NT2/D1 (cell line): ENCODE results near the gene SYAP1.
"Not testable (repeated sequence)": the region's sequence is repeated elsewhere in the genome, so short reads cannot be mapped to it uniquely, and the experiment has no call there.

Experiments used
- DNase-seq: peaks from one replicate; pipeline ENCODE4 v3.0.0-alpha.2; 2011; ENCODE audit warnings: low read depth, low spot score
- H3K27me3 ChIP-seq: 2 replicates; pipeline ENCODE4 v1.6.0; 2011; ENCODE audit warnings: mild to moderate bottlenecking; ENCODE audit not compliant: insufficient read length, insufficient read depth
- H3K36me3 ChIP-seq: 2 replicates; pipeline ENCODE4 v1.6.1; 2011; ENCODE audit warnings: mild to moderate bottlenecking, low read length, mixed read lengths; ENCODE audit not compliant: insufficient read depth, insufficient read length
- H3K4me1 ChIP-seq: 2 replicates; pipeline ENCODE4 v1.5.1; 2011; ENCODE audit not compliant: insufficient read depth, insufficient read length
- H3K4me3 ChIP-seq: 2 replicates; pipeline ENCODE4 v1.5.1; 2011; ENCODE audit warnings: low read depth; ENCODE audit not compliant: insufficient read length
- H3K9ac ChIP-seq: 2 replicates; pipeline ENCODE4 v1.6.0; 2011; ENCODE audit warnings: low read depth; ENCODE audit not compliant: insufficient read length
- H3K9me3 ChIP-seq: 2 replicates; pipeline ENCODE4 v1.5.1; 2011; ENCODE audit warnings: mild to moderate bottlenecking, low read length; ENCODE audit not compliant: insufficient read depth
- SUZ12 ChIP-seq: IDR thresholded peaks from 2 replicates; pipeline ENCODE4 v1.6.1; 2011; ENCODE audit not compliant: insufficient read length, insufficient read depth; ENCODE audit errors: extremely low read depth
- YY1 ChIP-seq: IDR thresholded peaks from 2 replicates; pipeline ENCODE4 v1.6.1; 2011; ENCODE audit not compliant: insufficient read length, insufficient read depth
- ZNF274 ChIP-seq: IDR thresholded peaks from 2 replicates; pipeline ENCODE4 v1.6.1; 2011; ENCODE audit warnings: mild to moderate bottlenecking, low read depth, low read length

Gene SYAP1

GRCh38 chrX:16770970-16771482 lies 51.6 kb downstream of the SYAP1 start:
- Histone ChIP-seq H3K9ac (no peak overlapping the region), H3K4me3 (no peak overlapping the region), H3K36me3 (no peaks in the 10 kb centered on the region), H3K9me3 (peaks cover 3% of the 10 kb centered on the region; the same call in 1 of the 2 replicates), H3K27me3 (no peaks in the 10 kb centered on the region), H3K4me1 (no peaks in the 10 kb centered on the region)
- no peak for DNase-seq
- TF ChIP-seq SUZ12 (no peak), ZNF274 (no peak), YY1 (no peak)

GRCh38 chrX:16771483-16772398 lies 52.3 kb downstream of the SYAP1 start:
- Histone ChIP-seq H3K9me3 (peaks cover 3% of the 10 kb centered on the region; the same call in 1 of the 2 replicates), H3K36me3 (no peaks in the 10 kb centered on the region), H3K9ac (peak overlapping the region; percentile 1), H3K27me3 (no peaks in the 10 kb centered on the region), H3K4me3 (no peak overlapping the region), H3K4me1 (no peaks in the 10 kb centered on the region)
- TF ChIP-seq ZNF274 (no peak), YY1 (peak; percentile 57)
- peak; percentile 76 for DNase-seq

- no peaks in the 10 kb centered on the region for H3K27me3 ChIP-seq
- no peak overlapping the region for H3K4me3 ChIP-seq
- no peak overlapping the region for H3K9ac ChIP-seq
- peak; percentile 42 for DNase-seq
- H3K36me3 ChIP-seq, result no peaks in the 10 kb centered on the region
- TF ChIP-seq YY1 (no peak), ZNF274 (no peak), SUZ12 (no peak)
- no peaks in the 10 kb centered on the region for H3K4me1 ChIP-seq
- peaks cover 3% of the 10 kb centered on the region; the same call in 1 of the 2 replicates for H3K9me3 ChIP-seq
These were observed 53.0 kb downstream of the SYAP1 start for GRCh38 chrX:16772460-16772859.

- Histone ChIP-seq H3K36me3 (no peaks in the 10 kb centered on the region), H3K4me3 (no peak overlapping the region), H3K9me3 (no peaks in the 10 kb centered on the region), H3K4me1 (no peaks in the 10 kb centered on the region), H3K9ac (no peak overlapping the region), H3K27me3 (no peaks in the 10 kb centered on the region)
- no peak for DNase-seq
- no peak for TF ChIP-seq ZNF274
- TF ChIP-seq YY1, result no peak
- TF ChIP-seq SUZ12, result no peak
These were observed 55.3 kb downstream of the SYAP1 start for GRCh38 chrX:16774746-16775145.

- H3K4me3 ChIP-seq, result no peak overlapping the region
- H3K27me3 ChIP-seq, result no peaks in the 10 kb centered on the region
- no peaks in the 10 kb centered on the region for H3K36me3 ChIP-seq
- TF ChIP-seq YY1 (no peak), ZNF274 (no peak), SUZ12 (no peak)
- no peaks in the 10 kb centered on the region for H3K9me3 ChIP-seq
- H3K9ac ChIP-seq, result no peak overlapping the region
- no peak for DNase-seq
- H3K4me1 ChIP-seq, result no peaks in the 10 kb centered on the region
These were observed 59.1 kb downstream of the SYAP1 start for GRCh38 chrX:16778545-16778944.

GRCh38 chrX:16778993-16779392 lies 59.6 kb downstream of the SYAP1 start:
- H3K4me1 ChIP-seq, result no peaks in the 10 kb centered on the region
- no peaks in the 10 kb centered on the region for H3K9me3 ChIP-seq
- TF ChIP-seq YY1, result no peak
- no peak for TF ChIP-seq SUZ12
- TF ChIP-seq ZNF274, result no peak
- H3K36me3 ChIP-seq, result no peaks in the 10 kb centered on the region
- DNase-seq, result no peak
- H3K27me3 ChIP-seq, result no peaks in the 10 kb centered on the region
- no peak overlapping the region for H3K9ac ChIP-seq
- H3K4me3 ChIP-seq, result no peak overlapping the region

- not testable (repeated sequence) for H3K9ac ChIP-seq, H3K9me3 ChIP-seq, DNase-seq, H3K36me3 ChIP-seq, H3K4me3 ChIP-seq, H3K27me3 ChIP-seq, H3K4me1 ChIP-seq
These were observed 60.4 kb downstream of the SYAP1 start for GRCh38 chrX:16779815-16780214.
